Fibroblast of lung (primary cell): Measurements from ENCODE around the gene SMARCA4. TPM values are rescaled to one million over a fixed set of nuclear protein-coding genes. Genes with fewer than 3 reads are reported as not detected.
A peak's percentile ranks its signal among the peaks of the same experiment; 100 is the strongest.

Source experiments
- DNase-seq, 2 donors: peaks; one replicate each; pipeline versions ENCODE4 v3.0.0 to v3.0.0-alpha.2; 2010; ENCODE audit warnings: low read depth in 2 of 2
- H2AFZ ChIP-seq: 2 replicates; pipeline ENCODE4 v1.5.1; 2012; ENCODE audit warnings: low read length, control low read depth, inconsistent platforms
- H3K27ac ChIP-seq: 2 replicates; pipeline ENCODE4 v1.5.1; 2011; ENCODE audit warnings: low read length, control low read depth; ENCODE audit not compliant: insufficient read depth
- H3K27me3 ChIP-seq: 2 replicates; pipeline ENCODE4 v1.5.1; 2011; ENCODE audit warnings: mild to moderate bottlenecking, low read length; ENCODE audit not compliant: control insufficient read depth, insufficient read depth
- H3K36me3 ChIP-seq: 2 replicates; pipeline ENCODE4 v1.5.1; 2011; ENCODE audit warnings: low read length; ENCODE audit not compliant: control insufficient read depth, insufficient read depth
- H3K4me1 ChIP-seq: 2 replicates; pipeline ENCODE4 v1.5.1; 2011; ENCODE audit warnings: low read length; ENCODE audit not compliant: control insufficient read depth, insufficient read depth; ENCODE audit errors: extremely low read depth
- H3K4me2 ChIP-seq: 2 replicates; pipeline ENCODE4 v1.5.1; 2011; ENCODE audit warnings: low read length, control low read depth; ENCODE audit not compliant: insufficient read depth; ENCODE audit errors: extremely low read depth
- H3K4me3 ChIP-seq, 4 experiments: fragments of 200-600 bp in 1 of 4; sonication (generic) in 1 of 4; replicated peaks in 1 of 4; 2 replicates each; pipeline ENCODE4 v1.5.1; 2011 to 2016; ENCODE audit warnings: low read length in 4 of 4, low read depth in 3 of 4, mild to moderate bottlenecking in 3 of 4, control low read depth in 2 of 4, inconsistent platforms in 1 of 4, mixed read lengths in 1 of 4; ENCODE audit not compliant: insufficient read depth in 1 of 4; ENCODE audit errors: control extremely low read depth in 1 of 4
- H3K79me2 ChIP-seq: 2 replicates; pipeline ENCODE4 v1.5.1; 2012; ENCODE audit warnings: mild to moderate bottlenecking, low read length, inconsistent platforms; ENCODE audit not compliant: control insufficient read depth, insufficient read depth
- H3K9ac ChIP-seq: 2 replicates; pipeline ENCODE4 v1.5.1; 2011; ENCODE audit warnings: mild to moderate bottlenecking, low read length, control low read depth; ENCODE audit not compliant: insufficient read depth
- H3K9me3 ChIP-seq: 2 replicates; pipeline ENCODE4 v1.5.1; 2012; ENCODE audit warnings: low read depth, low read length; ENCODE audit not compliant: control insufficient read depth, insufficient read depth
- H4K20me1 ChIP-seq: 2 replicates; pipeline ENCODE4 v1.5.1; 2011; ENCODE audit warnings: low read length; ENCODE audit not compliant: control insufficient read depth, insufficient read depth; ENCODE audit errors: extremely low read depth
- CTCF ChIP-seq, 2 donors: IDR thresholded peaks in 1 of 2; conservative IDR thresholded peaks in 1 of 2; 1 replicate in 1 of 2; 2 replicates in 1 of 2; pipeline ENCODE4 v1.5.1; 2011 to 2012; ENCODE audit warnings: low read length in 2 of 2, control low read depth in 1 of 2, inconsistent platforms in 1 of 2, low read depth in 1 of 2, mild to moderate bottlenecking in 1 of 2
- EZH2 ChIP-seq: IDR thresholded peaks from 2 replicates; pipeline ENCODE4 v1.5.1; 2012; ENCODE audit warnings: low read length, control low read depth, mild to moderate bottlenecking; ENCODE audit errors: missing control alignments
- polyA plus RNA-seq, 2 donors: library from polyadenylated mRNA; depleted of rRNA in 1 of 2; stranded (reverse) in 1 of 2; unstranded in 1 of 2; fragments of >200 nt; gene quantifications; 2 replicates each; pipeline ENCODE4 v1.2.1, GENCODE V29; 2011 to 2012; ENCODE audit warnings: missing spikeins in 1 of 2
- total RNA-seq: library from RNA; depleted of rRNA; stranded (reverse); fragments of >200 nt; gene quantifications from 2 replicates; pipeline ENCODE4 v1.2.1, GENCODE V29; 2014

The SMARCA4 gene
- total and polyA plus RNA-seq, 2 donors (not counting 1 experiment from before 2014, with no cell fraction given), result 28.1 to 61.1 TPM

- TF ChIP-seq EZH2 (no peak), CTCF (conservative IDR thresholded peaks at IDR 0.05 in 1 of 2, IDR thresholded peaks at IDR 0.05 in 1 of 2; ENCODE audit: low read depth in 1 of 2, low read length in 2 of 2) (no peak)
- no peak overlapping the region for H3K27ac ChIP-seq
- H3K36me3 ChIP-seq, result peaks cover 1% of the 10 kb centered on the region
- H3K4me1 ChIP-seq, result no peaks in the 10 kb centered on the region
- H3K4me3 ChIP-seq, result no peak overlapping the region
- H2AFZ ChIP-seq, result no peak overlapping the region
- H3K9me3 ChIP-seq, result no peaks in the 10 kb centered on the region
- H3K27me3 ChIP-seq, result no peaks in the 10 kb centered on the region
- no peak for DNase-seq
- H3K9ac ChIP-seq, result no peak overlapping the region
- no peak overlapping the region for H3K4me2 ChIP-seq
- H3K79me2 ChIP-seq, result peaks cover 81% of the 10 kb centered on the region
- no peaks in the 10 kb centered on the region for H4K20me1 ChIP-seq
Measured at GRCh38 chr19:10968527-10969135, 7.8 kb downstream of the SMARCA4 start.

GRCh38 chr19:10971107-10971726, 10.4 kb downstream of the SMARCA4 start:
- Histone ChIP-seq H3K4me2 (no peak overlapping the region), H3K79me2 (peaks cover 79% of the 10 kb centered on the region), H4K20me1 (no peaks in the 10 kb centered on the region), H3K9ac (no peak overlapping the region), H3K36me3 (no peaks in the 10 kb centered on the region), H2AFZ (no peak overlapping the region), H3K4me1 (peaks cover 9% of the 10 kb centered on the region), H3K27me3 (no peaks in the 10 kb centered on the region), H3K9me3 (no peaks in the 10 kb centered on the region), H3K27ac (no peak overlapping the region), H3K4me3 (no peak overlapping the region)
- TF ChIP-seq EZH2 (no peak), CTCF (conservative IDR thresholded peaks at IDR 0.05 in 1 of 2, IDR thresholded peaks at IDR 0.05 in 1 of 2; ENCODE audit: low read depth in 1 of 2, low read length in 2 of 2) (no peak)
- no peak for DNase-seq

- peak overlapping the region; percentile 74 for H3K4me2 ChIP-seq
- H3K4me1 ChIP-seq, result peaks cover 12% of the 10 kb centered on the region
- H3K79me2 ChIP-seq, result peaks cover 82% of the 10 kb centered on the region
- TF ChIP-seq CTCF (conservative IDR thresholded peaks at IDR 0.05 in 1 of 2, IDR thresholded peaks at IDR 0.05 in 1 of 2; ENCODE audit: low read depth in 1 of 2, low read length in 2 of 2), result no peak
- no peak for TF ChIP-seq EZH2
- H3K36me3 ChIP-seq, result no peaks in the 10 kb centered on the region
- H3K27ac ChIP-seq, result peak overlapping the region; percentile 43
- H3K9me3 ChIP-seq, result no peaks in the 10 kb centered on the region
- peak; percentile 59 to 77 for DNase-seq
- H3K4me3 ChIP-seq, result peak overlapping the region in 2 of 4 experiments; percentile 25 to 30
- H2AFZ ChIP-seq, result no peak overlapping the region
- H3K27me3 ChIP-seq, result no peaks in the 10 kb centered on the region
- H3K9ac ChIP-seq, result no peak overlapping the region
- no peaks in the 10 kb centered on the region for H4K20me1 ChIP-seq
Measured at GRCh38 chr19:10975374-10976130, 14.7 kb downstream of the SMARCA4 start.
